ENCODE results near the gene WASHC2C. TPM values are rescaled to one million over a fixed set of nuclear protein-coding genes. Genes with fewer than 3 reads are reported as not detected.
"Not testable (repeated sequence)": the region's sequence is repeated elsewhere in the genome, so short reads cannot be mapped to it uniquely, and the experiment has no call there.

The WASHC2C gene
- total RNA-seq, 1 donor from 2014 or later: 36.1 TPM

- not testable (repeated sequence) for DNase-seq (ENCODE audit: low read depth, low spot score)
Observed at GRCh38 chr10:45761622-45762021, 34.6 kb downstream of the WASHC2C start.

GRCh38 chr10:45763037-45763436, 36.0 kb downstream of the WASHC2C start:
- DNase-seq (ENCODE audit: low read depth, low spot score): not testable (repeated sequence)

GRCh38 chr10:45768334-45768733, 41.3 kb downstream of the WASHC2C start:
- not testable (repeated sequence) for DNase-seq (ENCODE audit: low read depth, low spot score)

GRCh38 chr10:45771757-45772461, 44.8 kb downstream of the WASHC2C start:
- DNase-seq (ENCODE audit: low read depth, low spot score): not testable (repeated sequence)

- DNase-seq (ENCODE audit: low read depth, low spot score): not testable (repeated sequence)
Observed at GRCh38 chr10:45786217-45786616, 59.2 kb downstream of the WASHC2C start.

GRCh38 chr10:45787212-45787741, 60.2 kb downstream of the WASHC2C start:
- not testable (repeated sequence) for DNase-seq (ENCODE audit: low read depth, low spot score)

- DNase-seq (ENCODE audit: low read depth, low spot score): not testable (repeated sequence)
Observed at GRCh38 chr10:45789991-45790390, 62.9 kb downstream of the WASHC2C start.

- not testable (repeated sequence) for DNase-seq (ENCODE audit: low read depth, low spot score)
Observed at GRCh38 chr10:45790694-45791426, 63.8 kb downstream of the WASHC2C start.

GRCh38 chr10:45794761-45795160, 67.7 kb downstream of the WASHC2C start:
- DNase-seq (ENCODE audit: low read depth, low spot score): not testable (repeated sequence)

GRCh38 chr10:45803060-45804010, 76.3 kb downstream of the WASHC2C start:
- DNase-seq (ENCODE audit: low read depth, low spot score): not testable (repeated sequence)

GRCh38 chr10:45804996-45805395, 77.9 kb downstream of the WASHC2C start:
- DNase-seq (ENCODE audit: low read depth, low spot score): not testable (repeated sequence)

GRCh38 chr10:45809837-45810236, 82.8 kb downstream of the WASHC2C start:
- no peak for DNase-seq (ENCODE audit: low read depth, low spot score)

GRCh38 chr10:45811075-45811474, 84.0 kb downstream of the WASHC2C start:
- DNase-seq (ENCODE audit: low read depth, low spot score): no peak

GRCh38 chr10:45812959-45813358, 85.9 kb downstream of the WASHC2C start:
- not testable (repeated sequence) for DNase-seq (ENCODE audit: low read depth, low spot score)

- not testable (repeated sequence) for DNase-seq (ENCODE audit: low read depth, low spot score)
Observed at GRCh38 chr10:45814146-45814545, 87.1 kb downstream of the WASHC2C start.

- no peak for DNase-seq (ENCODE audit: low read depth, low spot score)
Observed at GRCh38 chr10:45817130-45817859, 90.2 kb downstream of the WASHC2C start.

GRCh38 chr10:45817912-45818311, 90.8 kb downstream of the WASHC2C start:
- no peak for DNase-seq (ENCODE audit: low read depth, low spot score)

GRCh38 chr10:45819552-45819951, 92.5 kb downstream of the WASHC2C start:
- DNase-seq (ENCODE audit: low read depth, low spot score): no peak

- not testable (repeated sequence) for DNase-seq (ENCODE audit: low read depth, low spot score)
Observed at GRCh38 chr10:45820107-45820830, 93.2 kb downstream of the WASHC2C start.

- DNase-seq (ENCODE audit: low read depth, low spot score): not testable (repeated sequence)
Observed at GRCh38 chr10:45822918-45823317, 95.9 kb downstream of the WASHC2C start.
